Spleen (tissue), 11 donors: ENCODE results near the gene NR2C1. TPM values are rescaled to one million over a fixed set of nuclear protein-coding genes. Genes with fewer than 3 reads are reported as not detected.
A peak's percentile ranks its signal among the peaks of the same experiment; 100 is the strongest.

ENCODE experiments used
- DNase-seq: peaks from one replicate; pipeline ENCODE4 v3.0.0-alpha.2; 2020
- H3K27ac ChIP-seq, 8 donors: fragments of 200-600 bp; sonication (generic) in 7 of 8; 1 replicate in 4 of 8; 2 replicates in 4 of 8; pipeline versions ENCODE4 v1.5.0 to v1.8.0; 2016 to 2021; ENCODE audit warnings: inconsistent platforms in 4 of 8, mild to moderate bottlenecking in 4 of 8, moderate library complexity in 1 of 8
- H3K27me3 ChIP-seq, 7 donors: fragments of 200-600 bp; sonication (generic) in 6 of 7; replicated peaks in 1 of 7; 1 replicate in 4 of 7; 2 replicates in 3 of 7; pipeline versions ENCODE4 v1.5.0 to v1.8.0; 2016 to 2021; ENCODE audit warnings: inconsistent platforms in 3 of 7, mild to moderate bottlenecking in 1 of 7
- H3K36me3 ChIP-seq, 6 donors: fragments of 200-600 bp; sonication (generic) in 5 of 6; 1 replicate in 4 of 6; 2 replicates in 2 of 6; pipeline versions ENCODE4 v1.5.0 to v1.8.0; 2016 to 2021; ENCODE audit warnings: inconsistent platforms in 2 of 6
- H3K4me1 ChIP-seq, 6 donors: fragments of 200-600 bp; sonication (generic) in 5 of 6; 1 replicate in 3 of 6; 2 replicates in 3 of 6; pipeline versions ENCODE4 v1.5.0 to v1.8.0; 2016 to 2021; ENCODE audit warnings: inconsistent platforms in 3 of 6
- H3K4me3 ChIP-seq, 8 donors: fragments of 200-600 bp; sonication (generic) in 7 of 8; 1 replicate in 4 of 8; 2 replicates in 4 of 8; pipeline versions ENCODE4 v1.5.0 to v1.8.0; 2016 to 2021; ENCODE audit warnings: inconsistent platforms in 4 of 8, mild to moderate bottlenecking in 4 of 8, moderate library complexity in 2 of 8
- H3K9me3 ChIP-seq, 8 donors: fragments of 200-600 bp; sonication (generic) in 7 of 8; 1 replicate in 4 of 8; 2 replicates in 4 of 8; pipeline versions ENCODE4 v1.5.0 to v1.8.0; 2016 to 2021; ENCODE audit warnings: inconsistent platforms in 4 of 8
- POLR2A ChIP-seq, 3 donors: fragments of 450-650 bp; IDR thresholded peaks; one replicate each; pipeline ENCODE4 v1.5.1; 2017; ENCODE audit warnings: antibody characterized with exemption in 3 of 3, mild to moderate bottlenecking in 1 of 3
- POLR2AphosphoS5 ChIP-seq, 3 donors: sonication (generic); formaldehyde crosslinking; IDR thresholded peaks; one replicate each; pipeline ENCODE4 v1.5.1; 2017; ENCODE audit warnings: antibody characterized with exemption in 3 of 3
- WGBS, 5 donors: extraction: QIAGEN DNeasy Blood & Tissue Kit in 3 of 5; methylation state at CpG; one replicate each; pipeline versions ENCODE4 v1.1.5 to v1.1.7; 2013 to 2018; 5-methylcytosine and 5-hydroxymethylcytosine counted together
- intact Hi-C: fragments of 100-400 bp; cut with DNase I; formaldehyde crosslinking; loops from one replicate; pipeline ENCODE4 v1.15.0; 2023; ENCODE audit warnings: low total_unique reads
- polyA plus RNA-seq, 3 donors: library from polyadenylated mRNA; stranded (reverse); fragments of 200-250 nt; gene quantifications; one replicate each; pipeline ENCODE4 v1.2.1, GENCODE V29; 2013
- total RNA-seq, 7 donors: library from RNA; depleted of rRNA in 3 of 7; stranded (reverse); fragments of >200 nt in 3 of 7; fragmentation: NEBNext Ultra II Directional in 4 of 7; extraction: Animal tissue kit (Norgen Biotek cat#: 25700) in 4 of 7; gene quantifications; one replicate each; pipeline versions ENCODE4 v1.1.0 to v1.2.1, GENCODE V29; 2016 to 2021
- TF ChIP-seq, protein P1 (sequence below), 11 experiments: fragments of 200-600 bp in 7 of 11; fragments of 450-650 bp in 4 of 11; sonication (generic) in 4 of 11; IDR thresholded peaks in 8 of 11; conservative IDR thresholded peaks in 3 of 11; 1 replicate in 7 of 11; 2 replicates in 4 of 11; pipeline versions ENCODE4 v1.4.0 to v1.8.0; 2016 to 2021; ENCODE audit warnings: antibody characterized with exemption in 11 of 11, inconsistent platforms in 4 of 11, mild to moderate bottlenecking in 1 of 11
- donor health status: healthy with polysubstance abuse.
- donor health status: DM: no; HTN: no; CAD: no; lungs with moderate emphysema.
- donor health status: DM: no; HTN: no; CAD: no.
- donor health status: Bipolar disorder and iron deficiency.
- donor health status: healthy.
- donor health status: DM: no; HTN: no; CAD: no.
- donor health status: DM: yes; HTN: yes; CAD: no.

The NR2C1 gene
- total and polyA plus RNA-seq, 10 donors = 30.2 to 133 (median 46.4) TPM

DNA sequence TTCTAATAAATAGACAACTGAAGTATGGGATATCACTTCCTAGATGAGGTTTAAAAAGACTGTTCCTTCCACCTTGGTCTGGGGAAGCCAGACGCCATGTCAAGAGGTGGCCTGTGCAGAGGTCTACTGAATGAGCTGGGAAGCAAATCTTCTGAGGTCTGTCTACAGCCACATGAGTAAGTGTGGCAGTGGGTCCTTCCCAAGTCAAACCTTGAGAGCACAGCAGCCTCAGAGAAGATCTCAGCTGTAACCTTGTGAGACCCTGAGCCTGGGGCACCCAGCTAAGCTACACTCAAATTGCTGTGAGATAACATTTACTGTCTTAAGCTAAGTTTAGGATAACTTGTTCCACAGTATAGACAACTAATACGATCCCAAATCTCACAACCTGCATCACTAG is 90.1 kb downstream of the NR2C1 start:
- H3K4me1 ChIP-seq = peaks cover 0 to 34% (median 16%) of the 10 kb centered on the region in 6 donors
- H3K9me3 ChIP-seq = no peaks in the 10 kb centered on the region
- DNase-seq = no peak
- no peak overlapping the region for H3K27ac ChIP-seq
- intact Hi-C loops = no loop called here
- WGBS, 5 donors = 96 to 100% (median 98%) methylated on average over 2 of the region's 2 CpGs
- no peak for TF ChIP-seq POLR2AphosphoS5 (IDR thresholded peaks at IDR 0.05)
- no peak for TF ChIP-seq POLR2A (IDR thresholded peaks at IDR 0.05)
- TF ChIP-seq, protein P1, sequence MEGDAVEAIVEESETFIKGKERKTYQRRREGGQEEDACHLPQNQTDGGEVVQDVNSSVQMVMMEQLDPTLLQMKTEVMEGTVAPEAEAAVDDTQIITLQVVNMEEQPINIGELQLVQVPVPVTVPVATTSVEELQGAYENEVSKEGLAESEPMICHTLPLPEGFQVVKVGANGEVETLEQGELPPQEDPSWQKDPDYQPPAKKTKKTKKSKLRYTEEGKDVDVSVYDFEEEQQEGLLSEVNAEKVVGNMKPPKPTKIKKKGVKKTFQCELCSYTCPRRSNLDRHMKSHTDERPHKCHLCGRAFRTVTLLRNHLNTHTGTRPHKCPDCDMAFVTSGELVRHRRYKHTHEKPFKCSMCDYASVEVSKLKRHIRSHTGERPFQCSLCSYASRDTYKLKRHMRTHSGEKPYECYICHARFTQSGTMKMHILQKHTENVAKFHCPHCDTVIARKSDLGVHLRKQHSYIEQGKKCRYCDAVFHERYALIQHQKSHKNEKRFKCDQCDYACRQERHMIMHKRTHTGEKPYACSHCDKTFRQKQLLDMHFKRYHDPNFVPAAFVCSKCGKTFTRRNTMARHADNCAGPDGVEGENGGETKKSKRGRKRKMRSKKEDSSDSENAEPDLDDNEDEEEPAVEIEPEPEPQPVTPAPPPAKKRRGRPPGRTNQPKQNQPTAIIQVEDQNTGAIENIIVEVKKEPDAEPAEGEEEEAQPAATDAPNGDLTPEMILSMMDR (IDR thresholded peaks at IDR 0.05 in 8 of 11, conservative IDR thresholded peaks at IDR 0.05 in 3 of 11) = no peak
- H3K36me3 ChIP-seq = peaks cover 0 to 46% (median 3%) of the 10 kb centered on the region in 6 donors
- no peak overlapping the region for H3K4me3 ChIP-seq
- H3K27me3 ChIP-seq = no peaks in the 10 kb centered on the region

DNA sequence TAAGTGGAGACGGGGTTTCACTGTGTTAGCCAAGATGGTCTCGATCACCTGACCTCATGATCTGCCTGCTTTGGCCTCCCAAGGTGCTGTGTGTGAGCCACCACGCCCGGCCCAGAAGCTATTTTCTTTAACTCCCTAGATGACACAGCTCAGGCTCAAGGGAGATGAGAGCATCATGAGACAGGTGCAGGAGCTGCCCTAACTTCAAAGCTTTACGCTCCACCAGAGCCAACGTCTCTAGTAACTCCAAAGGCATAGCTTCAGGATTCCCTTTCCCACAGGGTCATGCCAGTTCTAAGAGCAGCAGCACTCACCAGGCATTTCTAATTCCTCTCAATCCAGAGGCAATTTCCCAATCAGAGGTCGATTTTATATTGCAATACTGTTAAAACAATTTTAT is 91.0 kb downstream of the NR2C1 start:
- no peaks in the 10 kb centered on the region for H3K27me3 ChIP-seq
- intact Hi-C loops = no loop called here
- H3K9me3 ChIP-seq = no peaks in the 10 kb centered on the region
- H3K27ac ChIP-seq = no peak overlapping the region
- H3K4me1 ChIP-seq = peaks cover 0 to 25% (median 10%) of the 10 kb centered on the region in 6 donors
- H3K36me3 ChIP-seq = peaks cover 0 to 41% (median 3%) of the 10 kb centered on the region in 6 donors
- no peak overlapping the region for H3K4me3 ChIP-seq
- DNase-seq = no peak
- WGBS, 5 donors = 72 to 81% (median 78%) methylated on average over 7 of the region's 7 CpGs
- TF ChIP-seq POLR2AphosphoS5 (IDR thresholded peaks at IDR 0.05) (no peak), POLR2A (IDR thresholded peaks at IDR 0.05) (no peak)
- TF ChIP-seq, protein P1 (IDR thresholded peaks at IDR 0.05 in 8 of 11, conservative IDR thresholded peaks at IDR 0.05 in 3 of 11) = no peak

DNA sequence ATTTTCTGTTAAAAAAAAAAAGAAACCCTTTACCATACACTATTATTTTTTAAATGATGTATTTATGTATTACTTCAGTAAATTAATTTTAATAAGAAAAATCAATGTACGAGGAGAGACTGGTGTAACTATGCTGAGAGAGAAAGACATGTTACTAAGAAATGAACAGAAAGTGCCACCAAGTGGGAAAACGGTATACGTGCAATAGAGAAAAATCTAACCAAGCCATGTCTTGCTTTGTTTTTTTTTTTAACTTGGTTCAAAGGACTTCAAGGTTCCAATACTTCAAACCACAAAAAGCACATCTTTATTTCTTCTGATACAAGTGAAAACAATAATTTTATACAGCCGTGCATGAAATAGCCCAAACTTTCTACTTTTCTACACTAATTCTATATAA is 92.8 kb downstream of the NR2C1 start:
- no peak overlapping the region for H3K4me3 ChIP-seq
- peaks cover 0 to 10% (median 0%) of the 10 kb centered on the region in 6 donors for H3K4me1 ChIP-seq
- H3K27me3 ChIP-seq = no peaks in the 10 kb centered on the region
- peaks cover 0 to 44% (median 3%) of the 10 kb centered on the region in 6 donors for H3K36me3 ChIP-seq
- no peak overlapping the region for H3K27ac ChIP-seq
- no peaks in the 10 kb centered on the region for H3K9me3 ChIP-seq
- no peak for DNase-seq
- intact Hi-C loops = no loop called here
- TF ChIP-seq, protein P1 (IDR thresholded peaks at IDR 0.05 in 8 of 11, conservative IDR thresholded peaks at IDR 0.05 in 3 of 11) = peak in 1 of 11 experiments; percentile 9
- TF ChIP-seq POLR2A (IDR thresholded peaks at IDR 0.05) (no peak), POLR2AphosphoS5 (IDR thresholded peaks at IDR 0.05) (no peak)
- 52 to 68% (median 57%) methylated on average over 4 of the region's 4 CpGs for WGBS, 5 donors

DNA sequence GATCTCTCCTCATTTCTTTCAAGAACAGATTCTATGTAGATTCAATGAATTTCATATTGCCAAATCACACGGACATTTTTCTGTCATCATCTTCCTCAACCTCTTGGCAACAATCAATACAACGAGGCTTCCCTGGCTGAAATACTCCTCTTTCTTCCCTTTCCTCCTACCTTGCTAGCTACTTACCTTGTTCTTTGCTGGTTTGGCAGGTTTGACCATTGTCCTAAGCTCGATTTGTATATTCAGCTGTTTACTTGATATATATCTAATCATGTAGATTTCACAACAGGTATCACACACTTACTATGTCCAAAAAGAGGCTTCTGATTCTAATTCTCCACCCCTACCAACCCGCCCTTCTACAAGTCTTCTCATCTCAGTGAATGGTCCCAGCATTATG is 93.5 kb downstream of the NR2C1 start:
- Histone ChIP-seq H3K27me3 (no peaks in the 10 kb centered on the region), H3K4me3 (no peak overlapping the region), H3K27ac (no peak overlapping the region), H3K9me3 (no peaks in the 10 kb centered on the region), H3K36me3 (peaks cover 0 to 40% (median 3%) of the 10 kb centered on the region in 6 donors), H3K4me1 (peaks cover 0 to 10% (median 0%) of the 10 kb centered on the region in 6 donors)
- WGBS, 5 donors = 76 to 95% (median 84%) methylated on average over 4 of the region's 4 CpGs
- intact Hi-C loops = no loop called here
- no peak for DNase-seq
- TF ChIP-seq POLR2AphosphoS5 (IDR thresholded peaks at IDR 0.05) (no peak), POLR2A (IDR thresholded peaks at IDR 0.05) (no peak)
- TF ChIP-seq, protein P1 (IDR thresholded peaks at IDR 0.05 in 8 of 11, conservative IDR thresholded peaks at IDR 0.05 in 3 of 11) = no peak
